Thoracic aorta (tissue), 2 donors: ENCODE measurements around the gene MAST3. TPM values are rescaled to one million over a fixed set of nuclear protein-coding genes. Genes with fewer than 3 reads are reported as not detected.
A peak's percentile ranks its signal among the peaks of the same experiment; 100 is the strongest.

Experiments
- ATAC-seq: fragments of 150-250 bp; one replicate; pipeline ENCODE4 v1.8.0; 2017; ENCODE audit warnings: low read depth; ENCODE audit not compliant: insufficient number of reproducible peaks, low FRiP score
- DNase-seq: peaks from one replicate; pipeline ENCODE4 v3.0.0-alpha.2; 2020; ENCODE audit warnings: low spot score
- H3K27ac ChIP-seq, 2 donors: fragments of 200-600 bp; sonication (generic); 1 replicate in 1 of 2; 2 replicates in 1 of 2; pipeline ENCODE4 v1.5.1; 2016; ENCODE audit warnings: mild to moderate bottlenecking in 2 of 2, moderate library complexity in 2 of 2
- H3K27me3 ChIP-seq: fragments of 200-600 bp; sonication (generic); replicated peaks from 2 replicates; pipeline ENCODE4 v1.6.0; 2016; ENCODE audit warnings: mild to moderate bottlenecking; ENCODE audit not compliant: insufficient read depth
- H3K36me3 ChIP-seq: fragments of 200-600 bp; sonication (generic); one replicate; pipeline ENCODE4 v1.5.1; 2016
- H3K4me1 ChIP-seq, 2 donors: fragments of 200-600 bp; sonication (generic); 1 replicate in 1 of 2; 2 replicates in 1 of 2; pipeline versions ENCODE4 v1.5.1 to v1.6.0; 2016; ENCODE audit warnings: low read depth in 2 of 2, mild to moderate bottlenecking in 1 of 2; ENCODE audit not compliant: control insufficient read depth in 1 of 2
- H3K4me3 ChIP-seq: fragments of 200-600 bp; sonication (generic); 2 replicates; pipeline ENCODE4 v1.5.1; 2016; ENCODE audit warnings: mild to moderate bottlenecking
- H3K9me3 ChIP-seq: fragments of 200-600 bp; sonication (generic); 2 replicates; pipeline ENCODE4 v1.5.1; 2016
- total RNA-seq, 2 donors: library from RNA; depleted of rRNA; stranded (reverse); fragments of >200 nt; gene quantifications; one replicate each; pipeline versions ENCODE4 v1.1.0 to v1.2.3, GENCODE V29; 2016
- TF ChIP-seq, protein P1 (sequence below): fragments of 200-600 bp; sonication (generic); IDR thresholded peaks from one replicate; pipeline ENCODE4 v1.5.1; 2019; ENCODE audit warnings: antibody characterized with exemption

Gene MAST3
- total RNA-seq, 2 donors from 2014 or later: 18.7 to 27.8 TPM

DNA sequence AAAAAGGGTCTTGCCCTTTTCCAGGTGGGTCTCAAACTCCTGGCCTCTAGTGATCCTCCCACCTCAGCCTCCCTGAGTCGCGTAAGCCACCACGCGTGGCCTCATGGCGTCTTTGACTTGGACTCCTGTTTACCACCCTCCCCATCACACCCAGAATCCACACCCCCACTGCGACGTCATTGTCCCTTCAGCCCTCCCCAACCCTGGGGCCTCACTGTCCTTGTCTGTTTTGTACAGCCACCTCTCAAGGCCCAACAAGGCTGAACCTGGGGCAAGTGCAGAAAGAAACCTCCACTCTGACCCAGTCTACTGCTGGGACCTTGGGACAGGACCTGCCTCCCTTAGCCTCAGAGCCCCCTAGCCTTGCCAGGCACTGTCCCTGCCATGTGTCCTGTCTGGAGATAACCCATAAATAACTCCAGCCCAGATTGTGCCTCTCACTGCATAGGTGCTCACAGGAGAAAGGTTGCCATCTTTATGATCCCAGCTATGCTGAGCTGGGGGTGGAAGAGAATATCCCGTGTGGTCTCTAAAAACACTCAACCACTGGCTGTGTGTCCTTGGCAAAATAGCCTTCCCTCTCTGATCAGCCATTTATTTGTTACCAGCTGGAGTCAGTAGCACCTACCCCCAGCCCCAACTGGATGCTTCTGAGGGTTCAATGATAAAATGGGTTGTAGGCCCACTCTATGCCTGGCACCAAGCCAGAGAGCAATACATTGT lies 74.2 kb downstream of the MAST3 start:
- DNase-seq (no peak), ATAC-seq (no peak)
- H3K27ac ChIP-seq: no peak overlapping the region
- H3K4me3 ChIP-seq: no peak overlapping the region
- H3K36me3 ChIP-seq: peaks cover 18% of the 10 kb centered on the region
- H3K4me1 ChIP-seq: peaks cover 6 to 12% of the 10 kb centered on the region in 2 donors
- TF ChIP-seq, protein P1, sequence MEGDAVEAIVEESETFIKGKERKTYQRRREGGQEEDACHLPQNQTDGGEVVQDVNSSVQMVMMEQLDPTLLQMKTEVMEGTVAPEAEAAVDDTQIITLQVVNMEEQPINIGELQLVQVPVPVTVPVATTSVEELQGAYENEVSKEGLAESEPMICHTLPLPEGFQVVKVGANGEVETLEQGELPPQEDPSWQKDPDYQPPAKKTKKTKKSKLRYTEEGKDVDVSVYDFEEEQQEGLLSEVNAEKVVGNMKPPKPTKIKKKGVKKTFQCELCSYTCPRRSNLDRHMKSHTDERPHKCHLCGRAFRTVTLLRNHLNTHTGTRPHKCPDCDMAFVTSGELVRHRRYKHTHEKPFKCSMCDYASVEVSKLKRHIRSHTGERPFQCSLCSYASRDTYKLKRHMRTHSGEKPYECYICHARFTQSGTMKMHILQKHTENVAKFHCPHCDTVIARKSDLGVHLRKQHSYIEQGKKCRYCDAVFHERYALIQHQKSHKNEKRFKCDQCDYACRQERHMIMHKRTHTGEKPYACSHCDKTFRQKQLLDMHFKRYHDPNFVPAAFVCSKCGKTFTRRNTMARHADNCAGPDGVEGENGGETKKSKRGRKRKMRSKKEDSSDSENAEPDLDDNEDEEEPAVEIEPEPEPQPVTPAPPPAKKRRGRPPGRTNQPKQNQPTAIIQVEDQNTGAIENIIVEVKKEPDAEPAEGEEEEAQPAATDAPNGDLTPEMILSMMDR: no peak
- no peaks in the 10 kb centered on the region for H3K9me3 ChIP-seq
- H3K27me3 ChIP-seq: no peaks in the 10 kb centered on the region

DNA sequence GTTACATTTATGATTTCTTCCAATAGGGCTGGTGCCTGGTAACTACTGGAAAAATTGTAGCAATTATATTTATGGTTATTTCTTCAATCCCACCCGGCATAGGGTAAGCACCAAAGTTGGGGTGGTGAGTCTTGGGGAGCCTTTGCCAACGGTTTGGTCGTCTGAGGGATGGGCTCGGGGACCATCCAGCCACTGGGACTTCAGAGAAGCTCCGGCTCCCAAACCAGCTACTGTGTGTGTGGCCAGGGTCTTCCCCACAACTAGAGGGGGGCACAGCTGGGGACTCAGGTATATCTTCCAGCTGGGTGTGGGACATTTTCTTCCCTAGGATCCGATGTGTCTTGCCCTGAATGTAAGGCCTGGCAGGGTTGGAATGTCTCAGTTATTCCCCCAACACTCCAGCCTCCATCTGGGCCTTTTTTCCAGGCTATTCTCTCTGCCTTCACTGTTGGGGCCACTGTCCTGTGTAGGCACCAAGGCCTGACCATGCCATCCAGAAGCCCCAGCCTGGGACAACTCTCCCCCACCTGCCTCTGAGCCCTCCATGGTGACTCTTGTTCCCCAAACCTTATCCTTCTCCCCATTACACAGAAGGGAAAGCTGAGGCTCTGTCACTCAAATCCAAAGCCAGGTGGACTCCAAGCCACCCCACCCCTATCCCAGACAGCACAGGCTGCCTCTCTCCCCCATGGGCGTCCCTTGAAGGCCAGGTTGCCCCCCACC lies 74.9 kb downstream of the MAST3 start:
- Histone ChIP-seq H3K4me3 (no peak overlapping the region), H3K9me3 (no peaks in the 10 kb centered on the region), H3K27me3 (no peaks in the 10 kb centered on the region), H3K4me1 (peaks cover 6 to 12% of the 10 kb centered on the region in 2 donors), H3K36me3 (peaks cover 11% of the 10 kb centered on the region), H3K27ac (no peak overlapping the region)
- TF ChIP-seq, protein P1: no peak
- DNase-seq (no peak), ATAC-seq (no peak)

DNA sequence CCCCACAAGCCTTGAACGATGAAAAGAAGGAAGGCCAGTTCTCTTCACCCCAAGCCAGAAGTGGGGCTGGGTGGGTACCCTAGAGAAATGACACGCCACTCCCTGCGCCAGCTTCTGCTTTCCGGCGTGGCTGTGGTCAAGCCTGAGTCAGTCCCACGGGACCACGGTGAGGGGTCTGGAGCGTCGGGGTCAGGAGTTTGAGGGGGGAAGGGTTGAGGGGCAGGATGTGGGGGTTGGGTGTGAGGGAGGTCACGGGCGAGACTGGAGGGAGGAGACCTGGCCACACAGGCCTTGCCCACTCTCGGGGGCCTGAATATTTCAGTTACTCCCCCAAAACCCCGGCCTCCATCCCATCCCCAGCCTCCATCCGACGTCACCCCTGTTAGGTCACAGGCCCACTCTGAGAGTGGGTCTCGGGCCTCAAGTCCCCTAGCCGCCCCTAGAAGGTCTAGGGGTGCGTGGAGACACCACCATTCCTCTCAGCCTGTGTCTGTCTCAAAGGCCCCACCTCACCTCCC lies 75.5 kb downstream of the MAST3 start:
- Histone ChIP-seq H3K4me3 (peak overlapping the region; percentile 85), H3K27ac (peak overlapping the region in 1 of 2 donors; percentile 46), H3K4me1 (peaks cover 6 to 12% of the 10 kb centered on the region in 2 donors), H3K27me3 (no peaks in the 10 kb centered on the region), H3K9me3 (no peaks in the 10 kb centered on the region), H3K36me3 (peaks cover 10% of the 10 kb centered on the region)
- TF ChIP-seq, protein P1: no peak
- no peak for ATAC-seq
- no peak for DNase-seq

DNA sequence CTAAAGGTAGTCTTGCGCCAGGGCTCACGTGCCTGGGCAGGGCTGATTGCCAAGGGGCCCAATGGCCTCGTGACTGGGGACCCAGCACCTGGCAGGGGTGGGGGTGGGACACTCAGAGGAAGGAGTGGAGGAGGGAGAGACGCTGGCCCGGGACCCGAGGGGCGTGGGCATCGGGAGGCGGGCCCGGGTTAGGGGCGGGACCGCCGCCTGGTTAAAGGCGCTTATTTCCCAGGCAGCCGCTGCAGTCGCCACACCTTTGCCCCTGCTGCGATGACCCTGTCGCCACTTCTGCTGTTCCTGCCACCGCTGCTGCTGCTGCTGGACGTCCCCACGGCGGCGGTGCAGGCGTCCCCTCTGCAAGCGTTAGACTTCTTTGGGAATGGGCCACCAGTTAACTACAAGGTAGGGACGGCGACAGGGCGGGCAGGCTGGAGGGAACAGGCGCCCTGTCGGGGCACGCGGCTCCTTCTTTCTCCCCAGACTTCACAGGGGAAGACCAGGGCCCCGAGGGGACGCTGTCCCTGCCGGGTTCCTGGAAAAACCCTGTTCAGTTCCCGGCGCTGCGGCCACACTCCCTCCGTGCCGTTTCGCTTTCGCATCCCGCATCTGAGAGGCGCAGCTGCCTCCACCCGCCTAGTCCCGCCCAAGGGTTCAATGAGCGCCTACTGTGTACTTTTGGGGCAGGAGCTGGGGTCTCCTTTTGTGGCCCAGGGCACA lies 76.2 kb downstream of the MAST3 start, which contains the start of gene IFI30:
IFI30 (plus strand) TSS at position 242 of the 717 bp plus-strand sequence; CDS start at position 271, 29 bp downstream.
- H3K9me3 ChIP-seq: no peaks in the 10 kb centered on the region
- peak within 1 kb of the TSS; percentile 85 for H3K4me3 ChIP-seq
- H3K27me3 ChIP-seq: no peaks in the 10 kb centered on the region
- DNase-seq (no peak), ATAC-seq (no peak)
- H3K4me1 ChIP-seq: peaks cover 6 to 12% of the 10 kb centered on the region in 2 donors
- TF ChIP-seq, protein P1: no peak
- H3K27ac ChIP-seq: peak within 1 kb of the TSS in 1 of 2 donors; percentile 46
- peaks cover 5% of the 10 kb centered on the region for H3K36me3 ChIP-seq

DNA sequence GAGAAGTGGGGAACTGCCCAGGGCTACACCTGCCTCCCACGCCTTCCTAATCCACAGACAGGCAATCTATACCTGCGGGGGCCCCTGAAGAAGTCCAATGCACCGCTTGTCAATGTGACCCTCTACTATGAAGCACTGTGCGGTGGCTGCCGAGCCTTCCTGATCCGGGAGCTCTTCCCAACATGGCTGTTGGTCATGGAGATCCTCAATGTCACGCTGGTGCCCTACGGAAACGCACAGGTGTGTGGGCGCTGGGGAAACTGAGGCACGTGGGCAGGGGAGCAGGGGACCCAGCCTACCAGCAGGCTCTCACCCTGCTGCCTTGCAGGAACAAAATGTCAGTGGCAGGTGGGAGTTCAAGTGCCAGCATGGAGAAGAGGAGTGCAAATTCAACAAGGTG lies 77.4 kb downstream of the MAST3 start:
- Histone ChIP-seq H3K4me3 (peak overlapping the region; percentile 85), H3K27me3 (no peaks in the 10 kb centered on the region), H3K9me3 (no peaks in the 10 kb centered on the region), H3K4me1 (peaks cover 6 to 12% of the 10 kb centered on the region in 2 donors), H3K27ac (no peak overlapping the region), H3K36me3 (no peaks in the 10 kb centered on the region)
- TF ChIP-seq, protein P1: no peak
- DNase-seq (no peak), ATAC-seq (no peak)
